Hepatocyte (in vitro differentiated cells): ENCODE data around the gene TIGD4. TPM values are rescaled to one million over a fixed set of nuclear protein-coding genes. Genes with fewer than 3 reads are reported as not detected.

Source experiments
- DNase-seq: peaks from one replicate; pipeline ENCODE4 v3.0.0-alpha.2; 2016; ENCODE audit warnings: low spot score
- H2AFZ ChIP-seq: fragments of 200-600 bp; sonication (generic); 2 replicates; pipeline ENCODE4 v1.6.0; 2016; ENCODE audit warnings: antibody characterized with exemption, mild to moderate bottlenecking
- H3K27ac ChIP-seq: fragments of 200-600 bp; sonication (generic); 2 replicates; pipeline ENCODE4 v1.5.1; 2016; ENCODE audit warnings: mild to moderate bottlenecking
- H3K27me3 ChIP-seq: fragments of 200-600 bp; sonication (generic); 2 replicates; pipeline ENCODE4 v1.6.1; 2016
- H3K36me3 ChIP-seq: fragments of 200-600 bp; sonication (generic); replicated peaks from 2 replicates; pipeline ENCODE4 v1.5.1; 2016; ENCODE audit warnings: low read depth; ENCODE audit not compliant: insufficient read depth
- H3K4me1 ChIP-seq: fragments of 200-600 bp; sonication (generic); 2 replicates; pipeline ENCODE4 v1.5.1; 2016; ENCODE audit warnings: mild to moderate bottlenecking, moderate library complexity; ENCODE audit not compliant: insufficient read depth
- H3K4me2 ChIP-seq: fragments of 200-600 bp; sonication (generic); 2 replicates; pipeline ENCODE4 v1.6.0; 2016
- H3K4me3 ChIP-seq: fragments of 200-600 bp; sonication (generic); 2 replicates; pipeline ENCODE4 v1.5.1; 2016; ENCODE audit warnings: mild to moderate bottlenecking
- H3K79me2 ChIP-seq: fragments of 200-600 bp; sonication (generic); 2 replicates; pipeline ENCODE4 v1.6.0; 2017; ENCODE audit warnings: mild to moderate bottlenecking
- H3K9me2 ChIP-seq: fragments of 200-600 bp; sonication (generic); replicated peaks from 2 replicates; pipeline ENCODE4 v1.6.0; 2017; ENCODE audit warnings: mild to moderate bottlenecking; ENCODE audit not compliant: insufficient read depth
- H3K9me3 ChIP-seq: fragments of 200-600 bp; sonication (generic); 2 replicates; pipeline ENCODE4 v1.5.1; 2016; ENCODE audit warnings: low read depth, mild to moderate bottlenecking
- H4K20me1 ChIP-seq: fragments of 200-600 bp; sonication (generic); 2 replicates; pipeline ENCODE4 v1.6.0; 2016; ENCODE audit warnings: mild to moderate bottlenecking; ENCODE audit not compliant: insufficient read depth, poor library complexity, severe bottlenecking
- CTCF ChIP-seq: fragments of 200-600 bp; sonication (generic); IDR thresholded peaks from 2 replicates; pipeline ENCODE4 v1.5.1; 2016; ENCODE audit warnings: antibody characterized with exemption, mild to moderate bottlenecking; ENCODE audit not compliant: poor library complexity
- EZH2 ChIP-seq: fragments of 200-600 bp; sonication (generic); IDR thresholded peaks from 2 replicates; pipeline ENCODE4 v1.6.1; 2016; ENCODE audit warnings: antibody characterized with exemption, mild to moderate bottlenecking, borderline replicate concordance
- EZH2phosphoT487 ChIP-seq: fragments of 200-600 bp; sonication (generic); IDR thresholded peaks from one replicate; pipeline ENCODE4 v1.6.1; 2018; ENCODE audit warnings: antibody characterized with exemption, mild to moderate bottlenecking, low read depth, moderate library complexity; ENCODE audit not compliant: unreplicated experiment, severe bottlenecking
- WGBS: methylation state at CpG from one replicate; pipeline ENCODE4 v1.1.6; 2016; ENCODE audit warnings: low lambda C conversion rate; ENCODE audit errors: missing lambda C conversion rate; 5-methylcytosine and 5-hydroxymethylcytosine counted together
- polyA plus RNA-seq: library from polyadenylated mRNA; unstranded; fragments of >200 nt; fragmentation: Nextera tagmentation; extraction: Ambion mirVana; gene quantifications from 2 replicates; pipeline ENCODE4 v1.2.1, GENCODE V29; 2016
- total RNA-seq: library from RNA; depleted of rRNA; stranded (reverse); fragments of >200 nt; gene quantifications from 2 replicates; pipeline ENCODE4 v1.2.3, GENCODE V29; 2014

TIGD4 gene
- total and polyA plus RNA-seq, 2 experiments from 2014 or later: 0.19 to 1.3 TPM

GRCh38 chr4:152727784-152728183, 51.7 kb downstream of the TIGD4 start:
- Histone ChIP-seq H3K4me2 (no peak overlapping the region), H3K4me1 (no peaks in the 10 kb centered on the region), H4K20me1 (no peaks in the 10 kb centered on the region), H3K27me3 (no peaks in the 10 kb centered on the region), H3K36me3 (no peaks in the 10 kb centered on the region), H3K9me2 (no peaks in the 10 kb centered on the region), H3K79me2 (no peaks in the 10 kb centered on the region), H3K27ac (no peak overlapping the region), H3K9me3 (no peaks in the 10 kb centered on the region), H2AFZ (no peak overlapping the region), H3K4me3 (no peak overlapping the region)
- no peak for TF ChIP-seq EZH2
- TF ChIP-seq CTCF: no peak
- TF ChIP-seq EZH2phosphoT487: no peak
- no peak for DNase-seq
- 65% methylated on average over 1 of the region's 1 CpG for WGBS

GRCh38 chr4:152724494-152724893, 55.0 kb downstream of the TIGD4 start:
- Histone ChIP-seq H3K4me3 (no peak overlapping the region), H4K20me1 (no peaks in the 10 kb centered on the region), H3K27me3 (no peaks in the 10 kb centered on the region), H2AFZ (no peak overlapping the region), H3K4me1 (peaks cover 5% of the 10 kb centered on the region), H3K9me3 (no peaks in the 10 kb centered on the region), H3K9me2 (no peaks in the 10 kb centered on the region), H3K79me2 (no peaks in the 10 kb centered on the region), H3K4me2 (no peak overlapping the region), H3K36me3 (no peaks in the 10 kb centered on the region), H3K27ac (no peak overlapping the region)
- TF ChIP-seq CTCF: no peak
- TF ChIP-seq EZH2: no peak
- TF ChIP-seq EZH2phosphoT487: no peak
- WGBS: 76% methylated on average over 5 of the region's 5 CpGs
- DNase-seq: no peak

GRCh38 chr4:152723236-152723635, 56.3 kb downstream of the TIGD4 start:
- H3K4me1 ChIP-seq: peaks cover 8% of the 10 kb centered on the region
- 83% methylated on average over 3 of the region's 3 CpGs for WGBS
- H2AFZ ChIP-seq: no peak overlapping the region
- H3K27me3 ChIP-seq: no peaks in the 10 kb centered on the region
- H3K9me3 ChIP-seq: no peaks in the 10 kb centered on the region
- no peaks in the 10 kb centered on the region for H4K20me1 ChIP-seq
- no peak overlapping the region for H3K4me3 ChIP-seq
- no peak overlapping the region for H3K27ac ChIP-seq
- H3K36me3 ChIP-seq: no peaks in the 10 kb centered on the region
- TF ChIP-seq CTCF (no peak), EZH2phosphoT487 (no peak)
- H3K4me2 ChIP-seq: no peak overlapping the region
- DNase-seq: no peak
- H3K79me2 ChIP-seq: no peaks in the 10 kb centered on the region
- no peaks in the 10 kb centered on the region for H3K9me2 ChIP-seq
